HG03342 (cell line): ENCODE results near the gene ENG.

Experiments
- ATAC-seq: cut with Tn5 transposase; IDR thresholded peaks from one replicate; pipeline ENCODE4 v1.9.1; 2021; ENCODE audit warnings: mild to moderate bottlenecking, moderate library complexity; ENCODE audit not compliant: unreplicated experiment

The ENG gene

GRCh38 chr9:127778280-127779135, 76.0 kb downstream of the ENG start, which contains the start of gene SH2D3C:
SH2D3C (minus strand) TSS chr9:127778666; CDS start chr9:127778627, 39 bp downstream.
- no peak for ATAC-seq

- ATAC-seq, result no peak
These were observed 77.0 kb downstream of the ENG start for GRCh38 chr9:127777368-127777980.

GRCh38 chr9:127776924-127777289, 77.6 kb downstream of the ENG start:
- no peak for ATAC-seq

- ATAC-seq, result no peak
These were observed 78.1 kb downstream of the ENG start for GRCh38 chr9:127776195-127776923.

- no peak for ATAC-seq
These were observed 80.5 kb downstream of the ENG start for GRCh38 chr9:127773981-127774380.

- ATAC-seq, result no peak
These were observed 81.2 kb downstream of the ENG start for GRCh38 chr9:127773272-127773671.

GRCh38 chr9:127772603-127773002, 81.9 kb downstream of the ENG start:
- ATAC-seq, result no peak

GRCh38 chr9:127771570-127772189, 82.8 kb downstream of the ENG start:
- ATAC-seq, result no peak

- peak; percentile 90 for ATAC-seq
These were observed 83.4 kb downstream of the ENG start for GRCh38 chr9:127770905-127771569.

- no peak for ATAC-seq
These were observed 83.9 kb downstream of the ENG start for GRCh38 chr9:127770583-127770904.

- ATAC-seq, result no peak
These were observed 84.4 kb downstream of the ENG start for GRCh38 chr9:127769929-127770582.

GRCh38 chr9:127769101-127769500, 85.4 kb downstream of the ENG start:
- ATAC-seq, result no peak

- ATAC-seq, result no peak
These were observed 85.8 kb downstream of the ENG start for GRCh38 chr9:127768698-127769097.

GRCh38 chr9:127767909-127768331, 86.5 kb downstream of the ENG start:
- no peak for ATAC-seq

- ATAC-seq, result no peak
These were observed 87.0 kb downstream of the ENG start for GRCh38 chr9:127767410-127767809.

- no peak for ATAC-seq
These were observed 89.0 kb downstream of the ENG start for GRCh38 chr9:127765418-127765817.
